Hair follicular keratinocyte (primary cell): ENCODE data around the gene FCN3. TPM values are rescaled to one million over a fixed set of nuclear protein-coding genes. Genes with fewer than 3 reads are reported as not detected.

Source experiments
- total RNA-seq: library from RNA; depleted of rRNA; stranded (reverse); fragments of >200 nt; gene quantifications from 2 replicates; pipeline ENCODE4 v1.2.3, GENCODE V29; 2015

FCN3 gene
- not detected in 2 replicates for total RNA-seq

GRCh38 chr1:27374362-27375086 lies at the start of gene FCN3:
Gene FCN3 (minus strand): TSS chr1:27374824. CDS start chr1:27374818, 6 bp downstream.

GRCh38 chr1:27392096-27392777 lies 17.6 kb upstream of the FCN3 start, which contains the start of gene GPR3:
Gene GPR3 (plus strand): TSS chr1:27392622. CDS start chr1:27393799, 1,177 bp downstream.

GRCh38 chr1:27383039-27383605 lies 8.5 kb upstream of the FCN3 start, which contains the start of gene CD164L2:
Gene CD164L2 (minus strand): TSS chr1:27383333. CDS start chr1:27383239, 94 bp downstream.

DNA sequence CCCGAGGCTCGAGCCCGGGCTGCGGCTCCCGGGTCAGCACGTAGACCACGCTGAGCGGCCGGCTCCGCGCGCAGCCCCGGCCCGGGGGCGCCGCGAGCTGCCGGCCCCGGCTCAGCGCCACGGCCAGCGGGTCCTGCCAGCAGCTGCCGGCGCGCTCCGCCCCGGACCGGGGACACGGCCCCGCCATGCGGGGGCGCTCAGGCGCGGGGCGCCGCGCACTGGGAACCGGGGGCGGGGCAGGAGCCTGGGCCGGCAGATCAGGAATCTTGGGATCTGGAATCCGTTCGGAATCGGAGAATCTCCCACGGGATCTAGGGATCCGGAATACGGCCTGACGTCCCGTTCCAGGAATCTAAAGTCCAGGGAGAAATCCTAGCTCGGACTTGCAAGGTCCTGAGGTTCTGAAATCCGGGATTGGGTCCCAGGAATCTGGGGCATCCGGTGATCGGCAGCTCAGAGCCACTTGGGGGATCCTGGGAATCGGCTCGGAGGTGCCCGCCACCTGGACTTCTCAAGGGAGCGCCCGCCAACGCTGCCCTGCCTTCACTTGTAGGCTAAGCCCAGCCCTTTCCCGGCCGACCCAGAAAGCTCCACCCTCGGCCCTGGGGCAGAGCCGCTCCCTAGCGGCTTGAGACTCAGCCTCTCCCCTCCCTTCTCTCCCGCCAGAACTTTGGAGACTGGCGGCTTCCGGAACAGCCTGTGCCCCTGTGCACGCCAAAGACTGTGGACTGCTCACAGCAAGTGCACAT lies 8.0 kb downstream of the FCN3 start, which contains the start of gene MAP3K6:
Gene MAP3K6 (minus strand): TSS at position 551 of the 749 bp plus-strand sequence. CDS start 364 bp downstream, at position 187.

DNA sequence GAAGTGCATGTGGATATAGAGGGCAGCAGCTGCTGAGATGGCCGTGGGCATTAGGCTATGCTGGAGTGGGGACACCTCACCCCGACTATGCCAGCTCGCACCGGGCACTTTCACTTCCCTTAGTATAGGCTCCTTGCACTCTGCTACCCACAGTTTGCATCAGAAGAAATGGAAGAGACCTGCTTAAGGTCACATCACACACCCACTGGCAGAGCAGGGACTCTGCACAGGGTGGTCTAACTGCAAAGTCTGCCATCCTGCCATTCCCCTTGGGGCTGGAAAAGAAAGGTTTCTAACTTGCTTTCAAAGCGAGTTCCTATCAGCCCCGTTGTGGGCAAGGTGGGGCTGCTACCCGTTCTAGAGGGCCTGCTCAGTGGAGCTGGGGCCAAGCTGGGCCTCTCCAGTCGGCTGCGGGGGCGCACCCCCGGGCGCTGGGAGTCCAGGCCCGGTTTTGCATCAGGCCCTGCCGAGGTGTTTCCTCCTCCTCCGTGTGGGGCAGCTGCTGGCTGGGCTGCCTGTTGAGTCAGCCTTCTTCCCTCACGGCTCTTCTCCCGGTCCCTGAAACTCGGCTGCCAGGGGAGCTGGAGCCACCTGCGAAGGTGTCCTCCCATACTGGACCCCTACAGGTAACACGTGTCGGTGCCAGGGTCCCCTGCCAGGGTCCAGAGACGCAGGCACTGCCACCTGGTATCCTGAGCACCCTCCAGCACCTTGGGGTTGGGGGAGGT lies 32.9 kb downstream of the FCN3 start, which contains the start of gene SYTL1:
Gene SYTL1 (plus strand): TSS at position 498 of the 728 bp plus-strand sequence. CDS start 3,313 bp downstream, outside the sequence.

GRCh38 chr1:27321813-27322568 lies 52.6 kb downstream of the FCN3 start, which contains the start of gene TMEM222:
Gene TMEM222 (plus strand): TSS chr1:27322163. CDS start chr1:27322198, 35 bp downstream.

Other genes starting within 250 kb of the FCN3 start
- 24.7 and 34.0 TPM in 2 replicates for gene SLC9A1, start 219.7 kb downstream of the FCN3 start, total RNA-seq
- gene WDTC1, start 140.2 kb downstream of the FCN3 start, total RNA-seq: 12.6 and 21.2 TPM in 2 replicates
- gene TMEM222, start 52.7 kb downstream of the FCN3 start, total RNA-seq: 20.0 and 20.9 TPM in 2 replicates
- 28.9 and 71.5 TPM in 2 replicates for gene SYTL1, start 32.8 kb downstream of the FCN3 start, total RNA-seq
- gene MAP3K6, start 7.9 kb downstream of the FCN3 start, total RNA-seq: 10.7 and 17.0 TPM in 2 replicates
- gene CD164L2, start 8.5 kb upstream of the FCN3 start, total RNA-seq: 0.65 and 1.6 TPM in 2 replicates
- 1.0 TPM in 2 replicates for gene GPR3, start 17.8 kb upstream of the FCN3 start, total RNA-seq
- 20.8 and 33.3 TPM in 2 replicates for gene WASF2, start 115.3 kb upstream of the FCN3 start, total RNA-seq
- 7.3 and 8.4 TPM in 2 replicates for gene AHDC1, start 229.3 kb upstream of the FCN3 start, total RNA-seq